GM19397 (cell line): ENCODE measurements around the gene CD80.

ENCODE experiments used
- ATAC-seq: cut with Tn5 transposase; IDR thresholded peaks from one replicate; pipeline ENCODE4 v1.9.1; 2021; ENCODE audit warnings: mild to moderate bottlenecking, moderate library complexity; ENCODE audit not compliant: unreplicated experiment

The CD80 gene

DNA sequence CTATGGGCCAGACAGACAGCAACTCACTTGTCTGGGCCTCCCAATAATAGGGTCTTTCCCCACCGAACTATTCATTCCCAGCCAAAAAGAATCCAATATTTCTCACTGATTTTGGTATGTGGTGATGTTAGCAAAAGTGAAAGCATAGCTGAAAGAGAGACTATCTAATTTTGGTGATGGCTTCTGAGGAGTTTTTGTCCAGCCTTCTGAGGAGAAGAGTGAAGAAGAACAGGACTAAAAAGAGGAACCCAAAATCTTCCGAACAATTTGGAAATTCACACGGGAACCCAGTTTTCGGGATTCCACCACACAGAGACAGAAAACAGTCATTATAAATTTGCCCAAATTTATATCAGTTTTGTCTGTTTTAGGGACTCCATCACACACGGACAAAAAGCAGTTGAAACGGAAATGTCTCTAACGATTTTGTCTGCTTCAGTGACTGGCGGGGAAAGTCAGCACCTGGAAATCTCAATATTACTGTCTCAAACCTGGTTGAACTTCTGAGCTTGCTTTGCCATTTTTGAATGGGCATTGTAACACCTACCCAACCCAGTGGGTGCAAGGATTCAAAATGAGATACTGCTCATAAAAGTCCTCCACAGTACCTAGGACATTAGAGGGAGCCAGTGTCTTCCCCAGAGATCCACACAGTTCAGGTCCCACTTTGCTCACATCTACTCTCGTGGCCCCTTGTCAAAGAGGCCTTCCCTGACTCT is 9.1 kb downstream of the CD80 start:
- peak; percentile 40 for ATAC-seq

DNA sequence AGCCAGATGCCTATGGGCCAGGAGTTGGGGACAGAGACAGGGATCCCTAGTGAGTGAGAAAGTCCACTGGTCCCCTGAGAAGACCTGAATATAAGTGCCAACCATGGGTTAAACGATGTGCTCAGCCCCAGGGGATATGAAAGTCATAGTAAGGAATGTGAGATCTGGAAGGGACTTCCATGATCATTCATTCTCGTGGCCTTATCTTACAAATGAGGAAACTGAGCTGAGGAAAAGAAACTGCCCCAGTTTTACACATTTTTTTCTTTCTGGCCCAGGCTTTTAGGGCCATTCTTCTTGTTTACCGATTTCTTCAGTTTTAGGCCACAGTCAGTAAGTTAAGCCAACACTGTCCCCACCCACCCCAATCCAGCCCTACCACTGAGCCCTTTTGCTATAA is 11.1 kb downstream of the CD80 start:
- no peak for ATAC-seq

DNA sequence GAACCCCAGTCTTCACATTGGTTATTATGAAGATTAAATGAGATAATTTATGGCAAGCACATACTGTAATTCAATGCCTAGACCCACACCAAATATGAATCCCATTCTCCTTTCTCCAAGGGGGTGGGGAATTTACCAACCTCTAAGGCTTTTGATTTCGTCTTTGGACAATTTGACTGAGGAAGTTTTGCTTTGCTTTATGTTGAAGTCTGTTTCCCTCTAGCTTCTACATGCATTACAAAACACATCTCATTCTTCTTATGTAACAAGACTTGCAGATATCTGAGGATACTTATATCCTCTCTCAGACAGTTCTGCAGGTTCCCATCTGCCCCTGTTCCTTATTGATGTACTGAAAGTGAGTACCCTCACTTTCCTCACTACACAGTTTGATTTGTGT is 12.2 kb downstream of the CD80 start:
- no peak for ATAC-seq

DNA sequence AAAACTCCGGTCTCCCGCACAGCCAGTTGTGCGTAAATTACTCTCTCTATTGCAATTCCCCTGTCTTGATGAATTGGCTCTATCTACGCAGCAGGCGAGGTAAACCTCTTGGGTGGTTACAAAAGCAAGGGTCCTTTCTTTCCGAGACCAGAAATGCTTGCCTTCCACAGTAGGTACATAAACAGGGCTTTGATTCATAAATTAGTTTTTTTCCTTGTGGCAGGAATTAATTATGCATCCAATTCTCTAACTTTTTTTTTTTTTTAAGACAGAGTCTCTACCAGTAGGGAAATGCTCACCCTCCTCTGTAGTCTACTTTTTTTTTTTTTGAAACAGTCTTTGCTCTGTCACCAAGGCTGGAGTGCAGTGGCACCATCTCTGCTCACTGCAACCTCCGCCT is 16.3 kb downstream of the CD80 start:
- no peak for ATAC-seq

DNA sequence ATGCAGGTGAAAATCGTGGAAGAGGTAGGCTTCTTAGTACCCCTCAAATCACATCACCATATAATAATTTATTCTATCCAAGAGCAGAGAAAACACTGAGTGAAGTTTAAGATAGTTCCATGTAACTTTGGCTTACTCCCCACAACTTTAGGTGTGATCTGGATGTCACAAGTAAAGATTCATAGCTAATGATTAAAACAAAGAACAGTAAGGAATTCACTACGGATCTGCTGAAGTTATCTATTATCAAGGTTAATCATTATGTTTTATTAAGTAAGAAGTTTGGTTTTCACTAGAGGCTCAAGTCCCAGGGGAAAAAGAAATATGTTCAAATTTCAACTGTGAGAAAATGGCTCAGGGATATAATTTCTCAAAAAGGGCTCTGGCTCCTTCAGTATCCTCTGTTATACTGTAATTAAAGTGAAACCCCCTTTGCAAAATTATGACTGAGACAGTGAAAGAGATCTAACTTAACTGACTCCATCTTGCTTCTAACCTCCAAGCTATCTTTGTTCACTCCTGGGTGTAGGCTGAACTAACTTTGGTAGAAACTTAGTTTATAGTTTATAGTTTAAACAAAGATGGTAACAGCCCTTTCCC is 17.1 kb downstream of the CD80 start:
- no peak for ATAC-seq

DNA sequence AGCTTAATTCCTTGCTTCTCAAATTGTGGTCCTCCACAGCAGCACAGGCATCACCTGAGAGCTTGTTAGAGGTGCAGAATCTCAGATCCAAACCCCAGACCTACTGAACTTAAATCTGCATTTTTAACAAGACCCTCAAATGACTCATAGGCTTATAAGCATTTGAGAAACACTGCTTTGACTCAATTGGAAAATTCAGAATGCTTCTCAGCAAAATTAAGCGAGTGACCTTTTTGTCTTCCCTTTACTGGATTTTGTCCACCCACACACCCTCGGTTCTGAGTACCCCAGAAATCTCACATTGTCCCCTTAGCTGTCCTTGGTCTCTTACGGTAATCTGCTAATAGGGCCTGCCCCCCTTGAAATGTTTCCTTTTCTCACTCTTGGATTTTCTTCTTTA is 17.9 kb downstream of the CD80 start:
- no peak for ATAC-seq

DNA sequence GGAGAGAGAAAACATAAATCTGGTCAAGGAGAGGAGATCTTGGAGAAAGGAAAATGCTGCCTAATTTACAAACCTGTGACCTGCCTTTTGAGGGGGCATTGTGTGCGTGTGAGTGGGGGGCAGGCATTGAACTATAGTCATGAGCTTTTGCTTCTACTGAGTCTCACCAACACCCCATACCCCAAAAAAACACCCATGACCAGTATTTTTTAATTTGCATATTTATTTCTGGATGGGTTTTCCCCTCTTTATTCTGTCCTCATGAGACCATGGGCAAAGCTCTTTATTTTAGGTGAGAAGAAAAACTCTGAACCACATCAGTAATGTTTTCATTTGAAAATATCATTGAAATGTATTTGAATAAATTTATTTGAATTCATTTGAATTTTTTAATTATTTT is 20.6 kb downstream of the CD80 start:
- ATAC-seq, result no peak

DNA sequence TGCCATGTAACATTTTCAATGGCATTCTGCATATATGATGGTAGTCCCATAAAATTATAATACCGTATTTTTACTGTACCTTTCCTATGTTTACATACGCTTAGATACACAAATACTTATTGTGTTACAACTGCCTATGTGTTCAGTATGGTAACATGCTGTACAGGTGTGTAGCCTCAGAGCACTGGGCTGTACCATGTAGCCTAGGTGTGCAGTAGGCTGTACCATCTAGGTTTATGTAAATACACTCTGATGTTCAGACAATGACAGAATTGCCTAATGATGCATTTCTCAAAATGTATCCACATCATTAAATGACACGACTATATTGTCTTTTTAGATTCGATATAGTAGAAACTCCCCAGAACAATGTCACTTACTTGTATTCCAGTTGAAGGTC is 22.7 kb downstream of the CD80 start:
- ATAC-seq, result no peak

DNA sequence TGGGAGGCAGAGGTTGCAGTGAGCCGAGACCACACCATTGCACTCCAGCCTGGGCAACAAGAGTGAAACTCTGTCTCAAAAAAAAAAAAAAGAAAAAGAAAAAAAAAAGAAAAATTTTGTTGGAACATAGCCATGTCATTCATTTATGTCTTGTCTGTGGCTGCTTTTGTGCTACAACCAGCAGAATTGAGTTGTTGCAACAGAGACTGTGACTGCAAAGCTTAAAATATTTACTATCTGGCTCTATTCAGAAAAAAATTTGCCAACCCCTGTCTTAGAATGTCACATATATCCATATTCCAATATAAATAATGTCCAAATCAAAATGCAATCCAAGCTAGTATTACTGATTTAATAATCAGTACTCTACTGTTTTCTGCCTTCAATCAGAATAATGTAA is 25.1 kb downstream of the CD80 start:
- no peak for ATAC-seq

DNA sequence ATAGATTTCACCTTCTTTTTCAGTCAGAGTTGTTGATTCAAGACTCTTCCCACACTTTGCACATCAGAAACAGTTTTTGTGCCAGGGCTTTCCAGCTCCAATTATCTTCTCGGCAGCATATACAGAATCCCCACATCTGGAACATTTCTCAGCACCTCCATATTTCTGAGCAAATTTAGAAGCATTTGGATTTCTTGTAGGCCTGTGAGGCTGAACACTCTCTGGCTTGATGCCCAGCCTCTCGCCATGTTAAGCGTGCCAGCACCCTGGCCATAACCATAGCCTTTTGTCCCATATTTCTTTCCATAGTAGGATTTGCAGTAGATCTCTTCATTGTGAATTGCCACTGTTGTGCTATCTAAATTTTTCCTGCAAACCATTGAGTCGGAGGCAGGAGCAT is 28.3 kb downstream of the CD80 start:
- no peak for ATAC-seq

DNA sequence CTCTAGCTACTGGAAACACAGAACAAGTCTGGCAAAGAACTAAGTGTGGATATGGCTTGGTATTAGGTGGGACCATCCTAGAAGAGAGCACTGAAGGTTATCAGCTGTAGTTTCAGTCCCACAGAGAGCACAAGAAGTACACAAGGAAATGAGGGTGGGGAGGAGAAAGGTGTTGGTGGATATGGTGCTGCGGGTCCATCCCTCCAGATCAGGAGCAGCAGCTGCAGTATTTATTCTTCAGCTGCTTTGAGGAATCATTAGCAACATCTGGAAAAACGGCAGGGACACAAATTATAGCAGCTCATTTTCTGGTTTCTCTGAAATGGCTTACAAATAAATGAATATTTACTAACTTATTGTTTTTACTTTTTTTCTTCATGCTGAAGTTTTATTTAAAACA is 29.0 kb downstream of the CD80 start:
- no peak for ATAC-seq

DNA sequence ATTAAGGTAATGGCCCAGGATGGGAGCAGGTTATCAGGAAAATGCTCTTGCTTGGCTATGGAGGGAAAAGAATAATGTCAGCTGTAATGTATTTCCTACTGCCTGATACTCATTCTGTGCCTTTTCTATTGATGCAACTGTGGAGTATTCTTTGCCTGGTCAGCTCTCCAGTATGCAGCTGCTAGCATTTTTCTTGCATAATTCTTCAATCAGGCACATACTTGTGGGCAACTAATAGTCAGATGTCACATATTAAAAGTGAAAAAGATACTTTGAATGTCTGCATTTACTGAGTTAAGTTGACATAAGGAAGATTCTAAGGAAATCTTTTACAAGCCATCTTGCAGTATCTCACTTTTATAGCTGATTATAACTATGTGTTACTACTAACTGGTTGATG is 29.5 kb downstream of the CD80 start:
- no peak for ATAC-seq

DNA sequence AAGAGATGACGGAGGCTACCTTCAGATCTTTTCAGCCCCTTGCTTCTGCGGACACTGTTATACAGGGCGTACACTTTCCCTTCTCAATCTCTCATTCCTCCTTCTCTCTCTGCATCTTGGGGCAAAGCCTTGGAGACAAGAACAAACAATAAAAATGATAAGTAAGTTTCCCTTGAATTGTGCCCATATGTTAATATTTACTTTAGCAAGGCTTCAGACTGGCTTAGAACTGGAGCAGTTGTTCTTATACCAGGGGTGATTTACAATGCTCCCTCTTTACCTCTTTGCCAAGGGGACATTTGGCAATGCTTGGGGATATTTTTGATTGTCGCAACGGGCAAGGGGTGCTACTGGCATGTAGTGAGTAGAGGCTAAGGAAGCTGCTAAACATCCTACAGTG is 31.7 kb downstream of the CD80 start:
- ATAC-seq, result no peak

DNA sequence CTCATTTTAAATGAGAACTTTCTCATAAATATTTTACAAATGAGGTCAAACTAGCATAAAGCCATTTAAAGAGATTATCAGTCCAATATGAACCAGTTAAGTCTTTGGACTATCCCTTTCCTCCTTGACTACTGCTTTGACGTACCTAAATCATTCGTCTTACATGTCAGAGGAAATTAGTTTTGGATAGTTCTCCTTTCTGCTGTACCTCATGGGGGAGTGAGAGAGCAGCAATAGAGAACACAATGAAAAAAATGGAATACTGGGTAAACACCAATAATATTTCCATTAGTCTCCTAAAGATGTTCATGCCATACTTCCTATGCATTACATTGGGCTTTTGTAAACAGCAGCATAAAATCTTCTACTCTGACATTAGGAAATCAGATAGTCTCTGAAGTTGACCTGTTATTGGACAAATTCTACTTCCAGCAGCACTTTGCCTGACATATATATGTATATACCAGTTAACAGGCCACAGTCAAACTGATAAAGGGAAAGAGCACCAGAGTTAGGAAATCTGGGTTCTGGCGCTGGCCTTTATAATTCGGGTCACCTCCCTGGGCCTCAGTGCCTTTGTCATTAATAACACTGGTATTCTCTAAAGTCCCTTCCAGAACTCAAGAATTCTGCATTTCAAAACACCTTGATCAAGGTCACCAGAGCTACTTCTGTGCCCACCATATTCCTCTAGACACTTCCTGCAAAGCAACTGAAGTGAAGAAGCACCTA is 34.3 kb downstream of the CD80 start:
- no peak for ATAC-seq

DNA sequence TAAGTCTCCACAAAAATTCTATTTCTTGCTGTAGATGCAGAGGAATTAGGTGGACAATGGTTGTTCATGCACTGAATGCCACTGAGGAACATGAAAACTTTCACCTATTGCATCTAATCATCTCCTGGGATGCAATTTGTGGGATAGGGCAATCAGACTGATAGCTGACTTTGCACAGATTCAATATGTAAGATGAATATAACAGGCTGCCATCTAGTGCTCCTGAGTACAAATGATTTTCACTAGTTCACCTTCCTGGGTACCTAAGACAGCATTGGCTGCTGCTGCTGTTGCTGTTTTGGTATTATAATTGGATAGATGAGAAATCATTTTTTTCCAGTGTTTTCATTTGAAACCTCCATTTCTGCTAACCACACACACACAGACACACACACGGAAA is 41.4 kb downstream of the CD80 start:
- ATAC-seq, result no peak

DNA sequence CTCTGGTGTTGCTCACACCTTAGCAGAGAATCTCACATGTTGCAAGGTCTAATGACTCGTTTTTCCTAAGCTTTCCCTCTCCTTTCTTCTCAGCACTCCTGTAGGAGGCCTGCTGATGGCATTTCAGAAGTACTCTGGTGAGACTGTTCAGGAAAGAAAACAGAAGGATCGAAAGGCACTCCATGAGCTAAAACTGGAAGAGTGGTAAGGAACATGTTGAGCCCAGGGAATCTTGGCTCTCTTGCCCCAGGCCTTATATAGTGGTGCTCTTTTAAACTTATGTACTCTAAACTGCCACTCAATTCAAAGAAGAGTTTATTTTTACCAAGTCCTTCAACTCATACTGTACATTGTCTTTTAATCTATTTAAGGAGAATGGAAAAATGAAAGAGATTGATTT is 42.3 kb downstream of the CD80 start:
- ATAC-seq, result no peak

DNA sequence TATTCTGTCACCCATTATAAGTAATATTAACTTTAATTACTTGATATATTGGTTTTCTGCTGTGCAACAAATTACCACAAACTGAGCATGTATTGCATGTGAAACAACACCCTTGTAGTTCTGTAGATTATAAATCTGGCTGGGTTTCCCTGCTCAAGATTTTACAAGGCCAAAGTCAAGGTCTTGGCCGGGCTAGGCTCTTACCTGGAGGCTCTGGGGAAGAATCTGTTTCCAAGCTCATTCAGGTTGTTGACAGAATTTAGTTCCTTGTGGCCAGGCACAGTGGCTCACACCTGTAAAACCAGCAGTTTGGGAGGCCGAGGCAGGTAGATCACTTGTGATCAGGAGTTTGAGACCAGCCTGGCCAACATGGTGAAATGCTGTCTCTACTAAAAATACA is 44.8 kb downstream of the CD80 start:
- no peak for ATAC-seq

DNA sequence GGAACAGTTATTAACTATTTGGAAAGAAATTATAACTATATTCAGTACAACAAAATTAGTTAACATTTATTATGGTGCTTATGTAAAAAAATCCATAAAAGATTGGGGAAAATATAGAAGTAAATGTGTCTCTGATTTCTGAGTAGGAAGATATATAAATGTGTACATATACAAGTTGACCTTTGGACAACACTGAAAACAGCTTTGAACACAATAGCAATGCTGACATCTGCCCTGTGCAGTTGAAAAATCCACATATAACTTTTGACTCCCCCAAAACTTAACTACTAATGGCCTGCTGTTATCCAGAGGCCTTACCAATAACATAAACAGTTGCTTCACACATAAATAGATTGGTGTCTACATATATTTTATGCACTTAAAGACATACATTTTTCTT is 48.7 kb downstream of the CD80 start:
- ATAC-seq, result no peak

DNA sequence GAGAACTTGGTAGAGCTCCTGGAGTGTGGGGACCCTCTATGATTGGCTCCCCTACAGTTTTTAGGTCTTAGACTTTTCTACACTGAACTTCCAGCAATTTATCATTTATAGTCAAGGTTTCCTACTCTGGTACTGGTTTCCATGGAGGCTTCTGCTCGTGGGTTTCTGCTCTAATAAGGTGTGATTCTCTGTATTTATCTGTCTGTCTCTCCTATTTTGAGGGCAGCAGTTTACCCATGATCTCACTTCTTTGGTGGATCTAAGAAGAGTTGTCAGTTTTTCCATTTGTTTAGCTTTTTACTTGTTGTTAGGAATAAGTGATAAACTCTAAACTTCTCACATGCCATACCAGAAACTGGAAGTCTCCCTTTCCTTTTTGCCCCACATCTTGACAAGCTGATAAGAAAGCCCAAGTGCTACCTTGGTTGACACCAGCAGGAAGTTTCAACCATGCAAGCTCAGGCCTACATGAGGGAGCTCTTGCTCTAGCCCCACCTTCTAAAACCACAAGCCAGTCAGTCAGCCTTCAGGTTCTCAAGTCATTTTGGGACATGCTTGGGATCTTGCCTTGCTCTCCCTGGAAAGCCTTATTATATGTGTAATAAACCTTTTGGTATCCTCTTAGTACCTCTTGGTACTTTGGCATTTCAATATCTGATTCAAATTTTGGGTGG is 51.1 kb downstream of the CD80 start:
- ATAC-seq, result peak; percentile 58

DNA sequence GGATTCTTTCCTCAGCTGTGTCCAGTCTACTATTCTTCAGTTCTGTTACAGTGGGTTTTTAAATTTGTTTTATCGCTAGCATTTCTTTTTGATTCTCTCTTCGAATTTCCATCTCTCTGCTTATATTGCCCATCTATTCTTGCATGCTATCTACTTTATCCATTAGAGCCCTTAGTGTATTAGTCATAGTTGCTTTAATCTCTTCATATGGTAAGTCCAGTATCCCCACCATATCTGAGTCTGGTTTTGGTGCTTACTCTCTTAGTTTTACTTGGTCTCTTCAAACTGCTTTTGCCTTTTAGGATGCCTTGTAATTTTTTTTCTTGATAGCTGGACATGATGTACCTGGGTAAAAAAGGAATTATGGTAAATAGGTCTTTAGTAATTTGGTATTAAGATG is 52.0 kb downstream of the CD80 start:
- no peak for ATAC-seq

DNA sequence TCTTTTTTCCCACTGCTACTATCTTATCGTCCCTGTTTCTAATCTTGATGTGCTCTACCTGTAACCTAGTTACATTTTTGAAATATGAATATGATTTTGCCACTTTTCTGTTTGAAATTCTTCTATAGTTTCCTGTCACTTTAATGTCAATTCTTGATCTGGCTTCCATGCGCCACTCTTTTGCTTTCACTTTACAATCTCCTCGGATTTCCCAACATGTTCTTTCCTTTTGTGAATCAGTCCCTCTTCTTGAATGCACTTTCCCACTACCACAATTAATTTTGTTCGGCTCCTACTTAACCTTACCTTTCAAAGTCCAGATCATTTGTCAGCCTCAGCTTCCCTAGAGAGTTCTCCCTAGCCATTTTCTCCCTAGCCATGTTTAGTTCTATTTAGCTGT is 52.8 kb downstream of the CD80 start:
- ATAC-seq, result no peak

DNA sequence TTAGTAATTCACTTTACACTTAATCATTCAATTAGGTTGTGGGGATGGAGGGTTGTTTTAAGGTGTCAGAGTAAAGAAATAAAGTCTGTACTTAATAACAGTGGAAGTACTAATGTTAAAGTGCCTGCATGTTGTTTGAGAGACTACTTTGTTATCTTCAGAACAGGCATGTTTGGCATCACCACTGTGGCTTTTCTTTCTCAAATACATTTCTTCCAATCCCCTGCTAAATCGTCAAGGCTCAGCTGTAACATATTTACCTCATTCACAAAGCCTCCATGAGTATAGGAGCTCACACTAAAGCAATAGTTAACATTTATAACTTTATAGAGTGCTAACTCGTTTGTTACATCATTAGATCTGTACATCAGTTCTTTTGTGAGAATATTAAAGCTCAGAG is 58.5 kb downstream of the CD80 start:
- ATAC-seq, result no peak
